GM19372 (cell line): ENCODE data around the gene USP10.
"Not testable (repeated sequence)": the region's sequence is repeated elsewhere in the genome, so short reads cannot be mapped to it uniquely, and the experiment has no call there.

ENCODE experiments used
- ATAC-seq: cut with Tn5 transposase; IDR thresholded peaks from one replicate; pipeline ENCODE4 v1.9.1; 2021; ENCODE audit warnings: mild to moderate bottlenecking, low read depth, moderate library complexity; ENCODE audit not compliant: unreplicated experiment

Gene USP10

DNA sequence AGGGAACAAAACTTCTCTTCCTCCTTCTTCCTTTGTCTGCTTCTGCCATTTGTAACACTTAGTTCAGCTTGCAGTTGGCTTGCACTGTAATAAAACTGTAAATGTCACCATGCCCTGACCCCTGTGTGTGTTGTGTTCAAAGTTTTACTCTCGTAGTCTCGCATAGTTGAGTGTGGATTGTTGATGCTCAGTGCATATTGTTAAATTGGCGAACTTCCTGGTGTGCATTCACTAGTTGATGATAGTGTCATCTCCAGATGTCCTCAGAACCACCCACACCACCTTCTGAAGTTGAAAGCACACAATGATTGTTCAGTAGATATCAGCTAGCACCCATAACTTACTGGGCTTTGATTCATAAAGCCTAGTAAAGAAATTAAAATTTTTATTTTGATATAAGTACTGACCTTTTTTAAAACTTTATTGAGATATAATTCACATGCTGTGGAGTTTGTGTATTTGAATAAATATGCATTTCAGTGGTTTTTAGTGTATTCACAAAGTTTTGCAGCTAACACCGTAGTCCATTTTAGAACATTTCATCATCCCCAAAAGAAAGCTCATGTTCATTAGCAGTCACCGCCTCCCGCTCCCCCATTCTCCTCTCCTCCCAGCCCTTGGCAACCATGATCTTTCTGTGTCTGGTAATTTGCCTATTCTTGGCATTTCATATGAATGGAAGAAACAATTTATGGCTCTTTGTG lies 25.0 kb downstream of the USP10 start:
- peak; percentile 50 for ATAC-seq

DNA sequence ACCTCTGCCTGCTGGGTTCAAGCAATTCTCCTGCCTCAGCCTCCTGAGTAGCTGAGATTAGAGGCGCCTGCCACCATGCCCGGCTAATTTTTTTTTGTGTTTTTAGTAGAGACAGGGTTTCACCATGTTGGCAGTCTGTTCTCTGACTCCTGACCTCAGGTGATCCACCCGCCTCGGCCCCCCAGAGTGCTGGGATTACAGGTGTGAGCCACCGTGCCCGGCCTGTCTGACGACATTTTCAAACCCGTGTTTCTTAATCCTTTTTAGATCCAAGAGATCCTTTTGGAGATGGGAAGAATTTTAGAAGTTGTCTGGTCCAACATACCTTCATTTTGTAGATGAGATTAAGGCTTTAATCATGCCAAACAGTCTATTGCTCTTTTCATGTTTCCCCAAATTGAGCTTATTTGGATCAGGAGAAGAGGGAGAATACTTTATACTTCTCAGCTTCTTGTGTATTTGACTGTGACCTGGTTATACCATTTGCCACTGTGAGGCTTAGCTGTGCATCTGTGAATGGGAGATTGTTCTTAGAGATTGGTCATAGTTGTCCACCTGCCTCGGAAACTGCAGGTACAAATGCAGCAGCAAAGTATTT lies 25.8 kb downstream of the USP10 start:
- ATAC-seq: no peak

DNA sequence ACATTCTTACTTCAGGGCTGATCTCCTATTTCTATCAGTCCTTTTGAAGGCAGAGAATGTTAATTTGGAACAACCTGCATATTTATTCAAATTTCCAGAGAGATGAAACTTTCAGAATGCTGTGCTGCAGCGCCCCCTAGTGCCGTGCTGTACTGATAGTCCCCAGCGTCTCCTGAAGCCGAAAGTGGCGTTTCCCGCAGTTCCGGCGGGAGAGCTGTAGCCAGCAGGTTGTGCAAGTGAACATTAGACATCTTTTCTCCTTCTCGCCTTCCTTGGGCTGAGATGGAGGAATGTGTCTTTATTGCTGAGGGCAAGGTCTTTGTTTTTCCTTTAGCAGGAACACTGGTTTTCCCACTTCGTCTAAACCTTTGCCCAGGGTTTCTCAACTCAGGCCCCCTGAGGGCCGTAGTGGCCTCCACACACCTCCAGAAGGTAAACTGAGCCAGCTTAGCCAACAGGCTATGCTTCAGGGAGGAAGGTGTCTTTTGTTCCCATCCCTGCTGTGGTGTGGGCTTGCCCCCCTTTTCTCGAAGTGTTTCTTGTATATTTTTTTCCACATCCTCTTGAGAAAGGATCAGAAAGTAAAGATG lies 26.4 kb downstream of the USP10 start:
- ATAC-seq: no peak

DNA sequence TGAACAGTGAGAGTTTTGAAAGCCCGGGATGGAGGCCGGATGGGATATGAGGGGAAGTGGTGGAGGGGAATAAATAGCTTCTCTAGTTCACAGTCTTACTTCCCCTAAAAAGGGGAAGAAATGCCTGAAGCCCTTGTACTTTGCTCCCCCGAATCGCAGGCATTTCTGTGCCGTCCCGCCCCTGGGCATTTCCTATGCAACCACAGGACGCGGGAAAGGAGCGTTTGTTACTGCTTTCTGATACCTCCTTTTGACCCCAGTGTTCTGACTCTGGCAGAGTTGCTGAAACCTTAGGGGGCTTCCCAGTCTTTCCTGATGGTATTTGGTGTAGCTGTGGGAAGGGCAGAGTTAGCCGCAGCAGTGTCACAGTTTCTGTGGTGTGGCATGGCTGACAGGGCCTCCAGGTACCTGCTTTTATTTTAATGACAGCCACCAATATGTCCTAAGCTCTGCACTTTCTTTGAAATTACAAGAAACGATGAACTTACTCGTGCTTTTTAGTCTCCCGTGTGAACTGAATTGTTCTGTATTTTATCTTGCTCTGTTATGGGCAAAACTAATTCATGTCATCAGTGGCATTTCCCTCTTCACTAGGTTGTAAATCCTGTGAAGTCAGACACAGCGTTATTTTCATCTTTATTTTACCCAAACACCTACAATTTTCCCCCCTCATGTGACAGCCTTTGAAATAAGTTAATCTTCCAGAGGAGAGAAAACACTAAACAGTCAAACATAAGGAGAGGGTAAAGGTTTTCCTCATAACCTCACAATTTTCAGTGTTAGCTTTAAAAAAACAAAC lies 27.1 kb downstream of the USP10 start:
- no peak for ATAC-seq

DNA sequence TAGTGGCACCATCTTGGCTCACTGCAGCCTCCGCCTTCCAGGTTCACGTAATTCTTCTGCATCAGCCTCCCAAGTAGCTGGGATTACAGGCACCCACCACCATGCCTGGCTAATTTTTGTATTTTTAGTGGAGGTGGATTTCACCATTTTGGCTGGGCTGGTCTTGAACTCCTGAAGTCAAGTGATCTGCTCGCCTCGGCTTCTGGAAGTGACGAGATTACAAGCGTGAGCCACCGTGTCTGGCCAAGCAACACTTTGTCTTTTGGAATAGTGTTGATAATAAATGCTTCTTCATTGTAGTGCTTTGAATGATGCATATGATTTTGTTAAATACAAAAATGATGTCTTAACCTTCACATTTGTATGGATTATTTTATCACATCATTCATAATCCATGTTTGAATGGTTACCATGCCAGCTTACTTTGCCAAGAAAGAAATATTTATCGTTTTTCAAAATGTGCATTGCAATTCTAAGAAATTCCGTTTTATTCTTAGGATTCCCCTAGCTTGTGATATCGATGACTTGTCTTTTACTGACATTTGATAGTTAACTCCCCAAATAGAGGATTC lies 29.1 kb downstream of the USP10 start:
- no peak for ATAC-seq

DNA sequence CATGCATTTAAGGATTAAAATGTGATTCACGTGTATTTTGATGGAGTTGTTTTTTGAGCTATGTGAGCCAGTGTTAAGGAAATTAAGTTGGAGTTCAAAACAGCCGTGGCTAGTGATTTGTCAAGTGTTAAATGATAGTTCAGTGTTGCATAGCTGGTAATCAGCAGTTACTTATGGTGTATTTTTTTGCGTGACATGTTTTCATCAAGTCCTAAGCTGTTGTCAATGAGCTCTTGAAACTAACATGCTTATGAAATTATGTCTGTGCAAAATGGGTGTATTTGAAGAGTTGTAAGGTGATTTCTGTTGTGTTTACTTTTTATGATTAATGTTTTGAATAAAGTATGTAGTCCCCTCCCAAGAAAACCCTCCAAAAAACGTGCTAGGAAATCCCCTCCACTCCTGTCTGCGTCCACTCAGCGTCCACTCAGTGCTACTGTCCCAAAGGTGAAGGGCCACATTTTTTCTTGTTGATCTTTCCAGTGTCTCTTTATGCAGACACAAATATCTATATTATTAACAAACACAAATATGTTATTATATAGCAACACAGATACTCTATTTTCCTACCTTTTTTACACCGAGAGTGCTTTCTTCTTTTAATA lies 30.0 kb downstream of the USP10 start:
- ATAC-seq: no peak

DNA sequence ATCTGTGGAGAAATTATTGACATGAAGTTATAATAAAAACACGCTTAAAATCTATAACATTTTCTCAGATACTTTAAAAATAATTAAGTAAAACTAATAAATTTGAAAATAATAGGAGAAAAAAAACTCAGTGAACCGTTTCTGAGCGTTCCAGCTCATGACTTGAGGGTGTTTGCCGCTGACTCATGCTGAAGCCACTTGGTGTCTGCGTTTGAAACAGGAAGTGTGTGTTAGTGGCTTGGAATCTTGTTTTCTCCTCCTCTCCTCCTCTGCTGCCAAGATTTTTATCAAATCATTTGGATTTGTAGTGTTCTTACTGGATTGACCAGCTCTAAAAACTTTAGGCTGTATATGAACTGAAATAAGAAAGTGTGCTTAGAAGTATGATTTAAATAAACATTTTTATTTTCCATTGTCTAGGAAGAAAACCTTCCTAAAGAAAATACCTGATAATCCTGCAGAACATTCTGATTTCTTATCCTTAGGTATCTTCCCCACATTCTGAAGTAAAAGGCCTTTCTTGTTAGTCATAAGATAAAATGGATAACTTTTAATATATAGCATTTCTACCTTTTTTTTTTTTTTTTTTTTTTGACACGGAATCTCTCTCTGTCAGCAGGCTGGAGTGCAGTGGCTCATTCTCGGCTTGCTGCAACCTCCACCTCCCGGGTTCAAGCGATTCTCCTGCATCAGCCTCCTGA lies 30.8 kb downstream of the USP10 start:
- ATAC-seq: peak; percentile 76

DNA sequence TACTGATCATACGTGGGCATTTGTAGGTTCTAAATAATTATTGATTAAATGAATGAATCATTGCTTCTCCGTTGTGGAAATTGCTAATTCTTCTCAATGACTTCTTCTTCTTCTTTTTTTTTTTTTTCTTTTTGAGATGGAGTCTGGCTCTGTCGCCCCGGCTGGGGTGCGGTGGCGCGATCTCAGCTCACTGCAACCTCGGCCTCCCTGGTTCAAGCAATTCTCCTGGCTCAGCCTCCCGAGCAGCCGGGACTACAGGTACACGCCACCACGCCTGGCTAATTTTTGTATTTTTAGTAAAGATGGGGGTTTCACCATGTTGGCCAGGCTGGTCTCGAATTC lies 32.5 kb downstream of the USP10 start:
- not testable (repeated sequence) for ATAC-seq

DNA sequence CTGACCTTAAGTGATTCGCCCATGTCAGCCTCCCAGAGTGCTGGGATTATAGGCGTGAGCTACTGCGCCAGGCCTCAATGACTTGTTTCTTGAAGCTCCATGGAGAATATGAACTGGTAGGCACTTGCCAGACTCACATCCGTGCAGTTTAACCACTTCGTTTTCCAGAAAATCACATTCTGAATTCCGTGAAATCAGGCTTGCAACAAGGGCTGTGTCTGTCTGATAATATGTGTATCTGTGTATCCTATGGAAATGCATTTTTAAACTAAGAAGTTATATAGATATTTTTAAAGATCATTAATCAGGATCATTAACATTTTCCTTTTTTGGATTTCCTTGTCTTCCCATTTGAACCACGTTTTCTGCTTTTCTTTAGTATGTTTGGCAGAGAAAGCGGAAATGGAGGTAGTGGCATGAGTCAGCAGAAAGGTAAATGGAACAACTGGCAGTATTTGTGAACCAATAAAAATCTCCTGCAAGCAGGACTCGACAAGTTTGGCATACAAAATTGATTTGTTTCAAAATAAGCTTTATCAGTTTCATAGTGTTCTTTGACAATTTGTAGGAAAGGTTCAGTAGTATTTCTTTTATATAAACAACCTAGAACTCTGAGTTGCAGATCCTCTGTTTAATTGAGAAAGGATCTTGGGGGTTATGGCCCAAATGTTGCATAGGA lies 33.0 kb downstream of the USP10 start:
- ATAC-seq: no peak

DNA sequence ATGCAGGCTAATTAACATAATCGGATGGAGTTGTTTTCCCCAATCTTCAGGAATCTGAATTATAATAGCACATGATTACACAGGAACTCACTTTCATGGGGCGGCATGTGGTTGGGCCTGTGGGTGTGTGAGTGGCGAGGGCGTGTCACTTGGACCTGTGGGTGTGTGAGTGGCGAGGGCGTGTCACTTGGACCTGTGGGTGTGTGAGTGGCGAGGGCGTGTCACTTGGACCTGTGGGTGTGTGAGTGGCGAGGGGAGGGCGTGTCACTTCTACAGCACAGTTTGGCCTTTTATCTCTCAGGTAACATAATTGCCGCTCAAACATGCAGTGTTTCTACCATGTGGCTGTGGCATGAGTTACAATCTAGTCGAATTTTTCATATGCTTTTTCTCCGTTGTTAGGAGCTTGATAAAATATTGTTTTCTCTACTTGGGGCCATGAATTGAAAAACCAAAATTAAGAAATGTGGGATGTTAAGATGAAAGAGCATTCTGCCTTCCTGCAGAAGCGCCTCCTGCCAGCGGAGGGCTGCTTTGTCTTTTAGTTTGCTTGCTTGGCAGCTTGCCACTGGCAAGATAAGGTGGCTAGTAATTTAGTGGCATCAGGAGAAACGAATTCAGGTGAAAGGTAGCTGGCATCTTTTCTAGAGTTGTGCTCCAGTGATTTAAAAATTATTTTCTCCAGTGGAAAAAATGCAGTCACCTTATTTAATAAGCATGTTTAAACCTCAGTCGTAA lies 36.2 kb downstream of the USP10 start:
- ATAC-seq: no peak

DNA sequence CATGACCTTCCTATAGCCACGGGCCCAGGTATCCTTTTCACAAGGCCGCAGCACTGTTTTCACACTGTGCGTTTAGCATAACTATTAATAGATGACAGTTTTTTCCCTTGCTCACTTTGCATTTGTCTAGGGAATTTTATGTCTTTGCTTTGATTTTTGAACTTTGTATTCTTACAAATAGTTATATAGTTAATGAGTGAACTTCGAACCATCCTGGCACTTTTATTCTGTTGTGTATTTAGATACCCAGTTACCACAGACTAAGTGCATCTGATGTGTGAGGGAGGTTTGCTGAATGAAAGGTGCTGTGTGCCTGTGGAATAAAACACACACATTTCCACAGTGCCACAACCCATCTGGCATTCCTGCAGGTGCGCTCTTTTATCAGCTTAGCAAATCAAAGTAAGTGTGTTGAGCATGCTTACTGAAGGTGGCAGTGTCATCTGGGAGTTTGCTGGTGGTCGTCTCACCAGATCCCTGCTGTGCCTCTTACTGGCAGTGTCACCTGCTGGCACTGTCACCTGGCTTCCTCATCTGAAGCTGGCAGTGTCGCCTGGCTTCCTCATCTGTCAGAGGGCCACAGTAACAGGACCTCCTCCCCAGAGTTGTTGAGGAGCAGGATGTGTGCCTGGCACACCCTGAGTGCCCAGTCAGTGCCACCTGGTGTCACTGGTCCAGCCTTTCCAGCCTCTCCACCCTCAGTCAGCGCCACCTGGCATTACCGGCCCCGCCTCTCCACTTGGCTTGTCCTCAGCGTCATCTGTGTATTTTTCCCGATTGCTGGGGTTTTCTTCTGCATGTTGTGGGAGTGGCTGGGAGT lies 37.6 kb downstream of the USP10 start:
- no peak for ATAC-seq

DNA sequence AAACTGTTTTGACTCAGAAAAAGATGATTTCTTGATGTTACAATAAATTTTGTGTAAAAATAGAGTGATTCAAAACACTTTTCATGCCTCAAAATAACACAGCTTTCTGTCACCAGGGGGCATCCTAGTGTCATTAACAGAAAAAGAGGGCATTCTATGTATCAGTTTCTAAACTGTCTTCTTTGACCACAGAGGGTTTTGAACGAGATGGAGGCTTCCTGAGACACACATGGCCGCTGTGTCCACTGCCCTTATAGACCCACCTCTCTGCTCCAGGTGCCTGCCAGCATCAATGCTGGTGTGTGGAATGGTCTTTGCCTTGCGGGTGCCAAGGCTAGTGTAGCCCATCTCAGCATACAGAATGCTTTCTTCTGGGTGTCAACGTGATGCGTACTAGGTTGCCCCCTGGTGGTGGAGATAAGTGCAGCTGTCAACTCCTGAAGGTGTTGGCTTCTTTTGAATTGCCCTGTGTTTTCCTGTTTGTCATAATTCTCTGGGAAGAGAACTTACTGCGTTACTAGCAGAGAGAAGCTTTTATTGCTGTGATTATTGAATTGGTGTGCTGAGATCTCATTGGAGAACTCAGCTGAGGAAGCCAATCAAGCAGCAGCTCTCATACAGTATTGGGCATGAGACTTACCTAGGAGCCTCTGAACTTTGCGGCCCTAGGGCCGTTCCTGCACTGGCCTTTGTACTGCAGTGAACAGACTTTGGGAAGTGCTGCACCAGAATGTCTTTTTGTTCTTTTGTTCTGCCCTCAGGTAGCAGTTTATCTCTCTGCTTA lies 38.6 kb downstream of the USP10 start:
- ATAC-seq: peak; percentile 81

DNA sequence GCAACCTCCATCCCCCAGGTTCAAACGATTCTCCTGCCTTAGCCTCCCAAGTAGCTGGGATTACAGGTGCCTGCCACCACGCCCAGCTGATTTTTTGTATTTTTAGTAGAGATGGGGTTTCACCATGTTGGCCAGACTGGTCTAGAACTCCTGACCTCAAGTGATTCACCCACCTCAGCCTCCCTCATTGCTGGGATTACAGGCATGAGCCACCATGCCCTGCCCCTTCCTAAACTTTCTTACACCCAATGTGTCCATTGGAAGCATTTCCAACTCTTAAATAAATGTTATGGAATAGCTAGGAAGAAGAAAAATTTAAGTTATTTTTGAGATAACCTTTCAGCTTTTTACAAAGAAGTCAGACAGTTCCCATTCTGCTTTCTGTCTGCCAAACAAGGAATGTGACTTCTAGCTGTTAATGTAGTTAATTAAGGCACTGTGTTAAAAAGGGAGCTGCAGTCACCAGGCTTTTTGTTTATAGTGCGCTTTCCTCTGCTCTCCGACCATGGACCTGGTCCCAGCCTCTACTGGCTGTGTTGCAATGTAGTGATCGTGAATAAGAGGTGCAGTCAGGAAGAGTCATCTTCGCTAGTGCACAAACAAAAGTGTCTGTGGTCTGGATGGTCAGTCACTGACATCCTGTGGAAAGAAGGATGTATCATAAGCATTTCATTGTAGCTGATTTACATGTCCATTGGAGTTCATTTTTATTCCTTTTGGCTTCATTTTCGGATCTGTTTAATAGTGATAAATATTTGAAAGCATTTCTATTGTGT lies 39.7 kb downstream of the USP10 start:
- no peak for ATAC-seq

DNA sequence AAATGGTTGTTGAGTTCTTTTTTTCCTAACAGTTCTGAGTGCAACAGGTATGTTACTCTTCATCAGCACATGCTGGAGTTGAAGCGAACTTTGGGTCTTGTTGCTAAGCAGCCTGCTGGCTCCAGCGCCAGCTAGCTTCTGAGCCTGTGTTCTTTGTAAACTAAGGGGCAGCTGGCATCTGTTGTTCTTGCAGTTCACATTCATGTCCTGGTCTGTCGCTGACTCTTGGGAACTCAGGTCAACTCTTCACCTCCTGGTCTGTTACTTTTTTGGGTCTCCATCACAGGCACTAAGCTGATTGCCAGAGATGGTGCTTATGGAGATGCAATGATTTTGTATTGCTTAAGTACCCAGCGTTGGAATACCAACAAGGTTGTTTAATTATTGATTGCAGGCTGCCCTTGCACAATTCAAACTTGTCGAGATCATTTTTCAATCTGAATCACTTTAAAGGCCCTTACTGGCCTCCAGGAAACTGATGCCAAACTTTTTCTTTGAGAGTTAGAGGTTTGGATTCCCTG lies 40.9 kb downstream of the USP10 start:
- no peak for ATAC-seq

DNA sequence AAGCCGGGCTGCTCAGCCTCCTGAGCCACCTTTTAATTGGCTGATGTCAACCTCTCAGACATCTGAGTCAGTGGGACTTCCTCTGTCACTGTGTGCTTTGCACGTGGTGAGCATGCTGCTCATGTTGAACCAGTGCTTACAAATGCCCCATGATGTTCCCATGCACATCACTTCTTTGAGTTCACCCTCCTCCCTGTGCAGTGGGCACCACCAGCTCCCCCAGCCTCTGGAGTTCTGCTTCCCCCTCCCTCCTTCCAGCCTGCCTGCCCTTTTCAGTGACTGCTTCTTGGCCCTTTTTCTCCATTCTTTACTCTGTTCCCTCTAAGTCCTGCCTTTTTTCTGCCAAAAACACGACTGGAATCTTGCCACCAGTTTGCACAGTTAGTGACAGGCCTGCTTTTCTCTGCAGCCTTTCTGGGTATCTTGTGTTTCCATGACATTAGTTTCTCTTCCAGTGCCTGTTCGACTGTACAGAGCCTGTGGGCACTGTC lies 41.6 kb downstream of the USP10 start:
- no peak for ATAC-seq

DNA sequence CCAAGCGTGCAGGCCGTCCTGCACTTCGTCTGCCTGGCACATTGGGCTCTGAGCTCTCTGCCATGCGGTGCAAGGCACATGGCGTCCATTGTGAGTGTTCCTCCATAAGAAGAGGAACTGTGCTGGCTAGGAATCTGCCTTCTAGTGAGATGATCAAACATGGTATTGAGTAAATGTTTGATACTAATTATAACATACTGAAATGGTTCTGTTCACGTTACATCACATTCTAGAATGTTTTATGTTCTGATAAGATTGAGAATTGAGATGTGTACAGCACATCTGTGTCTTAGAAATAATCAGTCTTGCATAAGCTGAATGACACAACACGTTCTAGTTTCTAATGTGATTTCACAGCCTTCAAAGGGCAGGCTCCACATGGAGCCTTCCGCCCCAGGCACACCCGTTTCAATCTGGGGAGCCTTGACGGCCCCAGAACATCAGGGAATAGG lies 42.9 kb downstream of the USP10 start:
- ATAC-seq: no peak
